Amniotic stem cell (primary cell): ENCODE measurements around the gene MMP17.
"Not testable (repeated sequence)": the region's sequence is repeated elsewhere in the genome, so short reads cannot be mapped to it uniquely, and the experiment has no call there.

ENCODE experiments used
- DNase-seq: peaks from one replicate; lab custom pipeline; 2025; lab: John Stamatoyannopoulos, UW

The MMP17 gene

GRCh38 chr12:131865180-131865875 is 37.1 kb downstream of the MMP17 start:
- no peak for DNase-seq

DNA sequence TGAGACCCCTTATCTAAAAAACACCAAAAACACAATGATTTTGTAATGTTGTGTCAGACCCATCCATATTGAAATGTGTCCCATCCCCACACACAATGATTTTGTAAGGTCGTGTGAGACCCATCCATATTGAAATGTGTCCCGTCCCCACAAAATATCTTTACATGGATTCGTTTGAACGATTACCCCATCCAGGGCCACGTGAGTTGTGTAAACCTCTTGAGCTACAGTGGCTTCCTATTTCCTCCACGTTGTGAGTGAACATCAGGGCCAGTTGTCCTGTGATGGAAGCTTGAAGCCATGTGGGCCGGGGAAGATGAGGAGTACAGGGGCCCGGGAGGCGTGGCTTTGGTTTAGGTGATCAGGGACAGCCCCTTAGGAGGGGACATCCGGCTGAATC is 39.3 kb downstream of the MMP17 start:
- no peak for DNase-seq

GRCh38 chr12:131867891-131868675 is 39.9 kb downstream of the MMP17 start:
- DNase-seq = no peak

DNA sequence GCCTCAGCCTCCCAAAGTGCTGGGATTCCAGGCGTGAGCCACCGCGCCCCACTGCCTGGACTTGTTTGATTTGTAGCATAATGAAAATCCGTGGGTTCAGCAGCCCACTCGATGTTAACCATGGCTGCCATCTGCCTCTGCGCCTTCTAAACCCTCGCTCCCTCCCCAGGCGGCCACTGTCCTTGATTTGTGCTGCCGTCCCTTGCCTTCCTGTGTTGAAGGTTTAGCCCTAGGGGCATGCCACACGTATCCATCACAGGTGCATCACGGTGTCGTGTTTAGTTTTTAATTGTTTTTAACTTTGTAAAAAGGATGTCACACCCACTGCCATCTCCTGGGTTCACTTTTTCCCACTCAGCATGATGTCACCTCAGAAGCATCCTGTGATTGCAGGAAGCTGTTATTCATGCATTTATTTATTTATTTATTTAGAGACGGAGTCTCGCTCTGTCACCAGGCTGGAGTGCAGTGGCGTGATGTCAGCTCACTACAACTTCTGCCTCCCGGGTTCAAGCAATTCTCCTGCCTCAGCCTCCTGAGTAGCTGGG is 41.8 kb downstream of the MMP17 start:
- DNase-seq = peak; percentile 8

GRCh38 chr12:131871677-131872076 is 43.5 kb downstream of the MMP17 start:
- DNase-seq = no peak

DNA sequence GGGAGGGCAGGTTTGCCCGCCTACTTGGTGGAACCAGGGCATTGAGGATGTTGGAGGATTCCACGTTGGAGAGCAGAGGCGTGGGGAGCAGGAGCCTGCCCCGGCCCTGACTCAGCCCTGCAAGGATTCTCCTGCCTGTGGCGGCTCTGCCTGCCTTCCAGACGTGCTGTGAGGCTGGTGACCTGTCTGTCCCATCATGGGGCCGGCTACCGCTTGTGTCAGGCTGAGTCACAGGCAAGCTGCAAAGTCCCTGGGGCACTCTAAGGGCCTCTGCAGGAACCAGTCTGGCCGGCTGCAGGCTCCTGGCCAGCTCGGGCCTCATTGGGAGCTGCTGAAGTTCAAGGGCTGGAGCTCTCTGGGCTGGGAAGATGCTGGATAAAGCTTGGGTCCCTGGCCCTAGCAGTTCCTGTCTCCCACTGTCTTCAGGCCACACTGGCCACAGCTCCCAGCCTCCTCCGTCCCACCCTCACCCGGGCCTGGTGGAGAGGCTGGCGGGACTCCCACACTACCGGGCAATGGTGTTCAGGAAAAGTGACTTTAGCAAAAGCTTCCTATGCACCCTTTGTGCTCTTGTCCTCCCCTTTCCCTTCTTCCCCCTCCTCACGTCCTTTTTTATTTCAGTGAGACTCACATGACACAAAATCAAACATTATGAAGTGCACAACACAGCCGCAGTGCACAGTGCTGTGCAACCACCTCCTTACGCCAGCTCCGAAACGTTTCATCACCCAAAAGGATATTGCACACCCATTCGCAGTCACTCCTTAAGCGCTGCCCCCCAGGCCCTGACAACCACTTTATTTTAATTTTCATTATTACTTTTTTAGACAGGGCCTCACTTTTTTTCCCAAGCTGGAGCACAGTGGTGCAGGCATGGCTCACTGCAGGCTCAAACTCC is 44.2 kb downstream of the MMP17 start:
- DNase-seq = peak; percentile 17

DNA sequence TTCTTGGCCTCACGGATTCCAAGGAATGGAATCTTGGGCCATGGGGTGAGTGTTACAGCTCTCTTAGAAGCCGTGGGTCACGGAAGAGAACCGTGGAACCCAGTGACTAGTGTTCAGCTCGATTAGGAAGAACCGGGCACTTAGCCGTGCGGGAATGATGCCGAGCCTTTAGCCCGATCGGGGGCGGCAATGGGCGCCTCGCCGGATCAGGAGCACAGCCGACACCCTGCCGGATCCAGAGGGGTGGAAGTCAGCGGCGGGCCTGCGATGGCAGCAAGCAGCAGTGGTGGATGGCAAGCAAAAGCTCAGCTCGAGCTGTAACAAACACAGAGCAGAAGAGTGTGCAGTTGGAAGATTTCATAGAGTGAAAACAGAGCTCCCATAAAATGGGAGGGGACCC is 45.1 kb downstream of the MMP17 start:
- DNase-seq = no peak

GRCh38 chr12:131874972-131875371 is 46.8 kb downstream of the MMP17 start:
- DNase-seq = not testable (repeated sequence)

DNA sequence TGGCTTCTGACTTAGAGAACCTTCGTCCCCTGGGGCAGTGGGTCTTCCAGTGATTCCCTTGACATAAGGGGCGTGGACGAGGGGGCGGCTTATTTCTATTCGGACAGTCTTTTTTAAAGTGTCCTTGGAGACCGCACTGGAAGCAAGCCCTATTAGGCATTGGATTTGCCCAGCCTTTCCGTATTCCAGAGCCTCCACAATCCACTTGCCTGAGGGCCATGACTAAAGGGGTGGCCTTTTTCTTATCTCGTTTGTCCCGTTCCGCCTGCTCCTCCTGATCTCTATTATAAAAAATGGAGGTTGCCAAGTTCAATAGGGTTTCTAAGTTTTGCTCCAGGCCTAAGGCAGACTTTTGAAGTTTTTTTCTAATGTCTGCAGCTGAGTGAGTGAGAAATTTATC is 49.0 kb downstream of the MMP17 start:
- DNase-seq = not testable (repeated sequence)

DNA sequence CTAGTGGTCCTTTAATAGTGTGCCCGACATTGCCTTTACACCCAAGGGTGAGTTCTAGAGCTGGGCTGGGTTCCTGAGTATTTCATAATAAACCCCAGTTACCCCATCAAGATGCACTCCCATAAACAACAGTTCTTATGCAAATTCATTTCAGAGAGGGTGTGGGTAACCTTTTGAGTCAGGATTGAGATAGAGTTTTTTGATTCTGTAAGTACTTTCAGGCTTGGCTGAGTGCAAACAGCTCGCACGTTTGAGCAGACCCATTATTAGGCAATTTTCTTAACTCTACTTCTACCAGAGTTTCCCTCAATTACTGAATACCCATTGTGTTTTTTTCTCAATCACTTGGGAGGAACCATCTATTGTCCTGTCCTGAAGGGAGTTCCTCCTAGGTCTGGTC is 50.2 kb downstream of the MMP17 start:
- DNase-seq = not testable (repeated sequence)

- no peak for DNase-seq
Observed at GRCh38 chr12:131882804-131883520, 54.8 kb downstream of the MMP17 start.

DNA sequence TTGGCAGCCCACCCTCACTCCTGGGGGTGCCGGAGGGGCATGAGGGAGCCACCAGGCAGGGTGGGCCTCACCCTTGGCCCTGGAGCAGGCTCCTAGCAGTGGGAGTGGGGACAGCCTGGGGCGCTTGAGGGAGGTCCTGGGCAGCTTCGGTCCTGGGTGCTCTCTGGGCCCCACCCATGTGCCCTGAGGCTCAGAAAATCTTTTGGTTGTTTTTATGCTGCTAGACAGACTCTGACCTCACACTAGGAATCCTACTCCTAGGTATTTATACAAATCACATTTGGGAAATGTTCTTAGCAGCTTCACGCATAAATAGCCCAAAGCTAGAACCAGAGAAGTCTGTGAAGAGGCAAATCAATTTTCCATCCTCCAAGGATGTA is 55.3 kb downstream of the MMP17 start:
- no peak for DNase-seq

DNA sequence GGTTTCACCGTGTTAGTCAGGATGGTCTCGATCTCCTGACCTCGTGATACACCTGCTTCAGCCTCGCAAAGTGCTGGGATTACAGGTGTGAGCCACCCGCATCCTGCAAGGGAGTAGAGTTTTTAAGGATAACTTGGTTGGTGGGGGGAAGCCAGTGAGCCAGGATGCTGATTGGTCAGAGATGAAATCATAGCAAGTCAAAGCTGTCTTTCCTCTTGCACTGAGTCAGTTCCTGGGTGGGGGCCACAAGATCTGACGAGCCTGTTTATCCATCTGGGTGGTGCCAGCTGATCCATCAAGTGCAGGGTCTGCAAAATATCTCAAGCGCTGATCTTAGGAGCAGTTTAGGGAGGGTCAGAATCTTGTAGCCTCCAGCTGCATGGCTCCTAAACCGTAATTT is 56.9 kb downstream of the MMP17 start:
- DNase-seq = not testable (repeated sequence)

DNA sequence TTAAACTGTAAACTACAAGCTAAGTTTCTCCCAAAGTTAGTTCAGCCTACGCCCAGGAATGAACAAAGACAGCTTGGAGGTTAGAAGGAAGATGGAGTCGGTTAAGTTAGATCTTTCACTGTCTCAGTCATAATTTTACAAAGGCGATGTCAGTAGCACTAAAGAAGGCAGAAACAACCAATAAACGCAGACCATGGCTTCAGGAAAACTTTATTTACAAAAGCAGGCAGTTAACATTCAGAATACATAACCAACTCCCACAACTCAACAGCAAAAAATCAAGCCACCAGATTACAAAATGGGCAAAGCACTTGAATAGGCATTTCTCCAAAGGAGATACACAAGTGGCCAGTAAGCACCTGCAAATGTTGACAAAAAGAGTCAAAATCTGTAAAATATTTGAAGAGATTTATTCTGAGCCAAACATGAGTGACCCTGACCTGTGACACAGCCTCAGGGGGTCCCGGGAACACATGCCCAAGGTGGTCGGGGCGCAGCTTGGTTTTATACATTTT is 57.4 kb downstream of the MMP17 start:
- no peak for DNase-seq

GRCh38 chr12:131891722-131892121 is 63.5 kb downstream of the MMP17 start:
- not testable (repeated sequence) for DNase-seq

DNA sequence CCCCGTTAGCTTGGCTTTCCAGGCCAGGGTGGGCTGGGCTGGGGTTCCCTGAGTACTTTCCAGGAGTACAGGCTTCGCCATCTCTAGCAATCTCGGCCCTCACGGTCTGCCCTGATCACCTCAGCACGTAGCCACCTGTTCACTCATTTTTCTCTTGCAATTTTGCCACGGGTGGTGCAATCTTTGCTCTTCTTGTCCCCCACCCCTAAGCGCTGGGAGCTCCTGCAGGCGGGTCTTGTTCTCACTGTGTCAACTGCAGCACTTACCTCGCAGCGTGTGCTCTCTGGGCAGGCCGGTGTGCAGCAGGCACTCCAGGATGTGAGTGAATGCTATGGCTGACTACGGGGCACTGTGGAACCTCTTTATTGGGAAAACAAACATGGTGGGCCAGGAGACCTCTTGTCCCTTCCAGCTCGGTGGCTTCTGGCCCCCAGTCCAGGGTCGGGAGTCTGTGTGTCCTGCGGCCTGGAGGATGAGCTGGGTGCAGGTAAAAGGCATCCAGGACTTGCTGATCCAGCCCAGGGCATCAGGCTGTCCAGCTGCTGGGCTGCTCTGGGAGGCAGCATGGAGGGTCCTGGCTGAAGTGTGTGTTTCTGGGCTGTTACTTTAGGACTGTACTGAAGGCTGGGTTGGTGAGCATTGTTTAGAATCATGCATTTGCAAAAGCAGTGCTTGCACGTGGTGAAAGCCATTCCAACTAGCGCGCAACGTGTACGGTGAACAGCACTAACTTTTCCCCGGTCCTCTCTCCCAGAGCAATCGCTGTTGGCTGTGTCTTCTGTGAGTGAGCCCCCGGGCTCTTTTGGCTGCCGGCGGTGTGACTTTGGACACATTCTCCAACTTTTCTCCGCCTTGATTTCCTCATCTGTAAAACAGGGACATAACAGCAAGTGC is 64.8 kb downstream of the MMP17 start:
- DNase-seq = no peak

GRCh38 chr12:131893605-131894312 is 65.6 kb downstream of the MMP17 start:
- no peak for DNase-seq

DNA sequence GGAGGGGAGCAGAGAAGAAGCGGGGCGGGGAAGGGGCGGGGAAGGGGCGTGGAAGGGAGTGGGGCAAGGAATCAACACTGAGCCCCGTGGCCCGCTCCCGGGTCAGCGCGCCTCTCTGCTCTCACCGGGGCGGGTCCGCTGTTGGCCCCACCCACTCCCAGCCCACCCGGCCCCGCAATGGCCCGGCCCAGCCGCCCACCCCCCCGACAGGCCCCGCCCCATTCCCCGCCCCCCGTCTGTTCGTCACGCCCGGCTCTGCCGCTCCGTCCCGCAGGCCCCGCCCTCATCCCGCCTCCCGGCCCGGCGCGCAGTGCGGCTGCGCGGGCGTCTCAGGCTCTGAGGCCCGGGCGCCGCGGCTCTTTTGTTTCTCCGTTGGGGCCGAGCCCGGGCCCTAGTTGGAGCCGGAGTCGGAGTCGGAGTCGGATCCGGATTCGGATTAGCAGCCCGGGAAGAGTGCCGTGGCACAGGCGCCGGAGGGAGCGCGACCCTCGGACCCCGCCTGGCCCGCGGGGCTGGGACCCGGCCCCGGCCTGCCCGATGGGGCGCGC is 66.2 kb downstream of the MMP17 start, which contains the start of gene ULK1:
Gene ULK1 (plus strand): TSS at position 310 of the 548 bp plus-strand sequence. CDS start 380 bp downstream, outside the sequence.
- peak; percentile 78 for DNase-seq

DNA sequence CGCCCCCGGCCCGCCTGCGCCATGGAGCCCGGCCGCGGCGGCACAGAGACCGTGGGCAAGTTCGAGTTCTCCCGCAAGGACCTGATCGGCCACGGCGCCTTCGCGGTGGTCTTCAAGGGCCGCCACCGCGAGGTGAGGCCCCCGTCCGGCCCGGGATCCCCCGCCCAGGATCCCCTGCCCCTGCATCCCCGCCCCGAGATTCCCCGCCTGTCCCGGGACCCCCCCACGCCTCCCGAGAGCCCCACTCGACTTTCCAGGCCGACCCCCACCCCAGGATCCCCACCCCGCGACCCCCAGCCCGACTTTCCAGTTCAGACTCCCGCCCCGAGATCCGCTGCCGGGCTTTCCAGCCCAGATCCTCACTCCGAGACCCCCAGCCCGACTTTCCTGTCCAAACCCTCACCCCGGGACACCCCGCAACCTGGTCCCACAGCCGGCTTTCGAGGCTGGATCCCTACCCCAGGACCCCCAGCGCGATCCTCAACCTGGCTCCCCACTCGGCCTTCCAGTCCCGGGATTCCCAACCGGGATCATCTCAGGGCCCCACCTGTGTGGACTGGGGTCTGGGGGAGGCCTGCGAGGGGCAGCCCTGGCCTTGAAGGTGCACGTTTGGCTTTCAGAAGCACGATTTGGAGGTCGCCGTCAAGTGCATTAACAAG is 66.9 kb downstream of the MMP17 start:
- DNase-seq = no peak
